CD4-positive, alpha-beta T cell treated with Interferon gamma for 1 hour (primary cell): ENCODE measurements around the gene CDH15.
A peak's percentile ranks its signal among the peaks of the same experiment; 100 is the strongest.
"Not testable (repeated sequence)": the region's sequence is repeated elsewhere in the genome, so short reads cannot be mapped to it uniquely, and the experiment has no call there.

ENCODE experiments used
- DNase-seq: peaks from one replicate; pipeline ENCODE4 v3.0.0-alpha.2; 2020

Gene CDH15

DNA sequence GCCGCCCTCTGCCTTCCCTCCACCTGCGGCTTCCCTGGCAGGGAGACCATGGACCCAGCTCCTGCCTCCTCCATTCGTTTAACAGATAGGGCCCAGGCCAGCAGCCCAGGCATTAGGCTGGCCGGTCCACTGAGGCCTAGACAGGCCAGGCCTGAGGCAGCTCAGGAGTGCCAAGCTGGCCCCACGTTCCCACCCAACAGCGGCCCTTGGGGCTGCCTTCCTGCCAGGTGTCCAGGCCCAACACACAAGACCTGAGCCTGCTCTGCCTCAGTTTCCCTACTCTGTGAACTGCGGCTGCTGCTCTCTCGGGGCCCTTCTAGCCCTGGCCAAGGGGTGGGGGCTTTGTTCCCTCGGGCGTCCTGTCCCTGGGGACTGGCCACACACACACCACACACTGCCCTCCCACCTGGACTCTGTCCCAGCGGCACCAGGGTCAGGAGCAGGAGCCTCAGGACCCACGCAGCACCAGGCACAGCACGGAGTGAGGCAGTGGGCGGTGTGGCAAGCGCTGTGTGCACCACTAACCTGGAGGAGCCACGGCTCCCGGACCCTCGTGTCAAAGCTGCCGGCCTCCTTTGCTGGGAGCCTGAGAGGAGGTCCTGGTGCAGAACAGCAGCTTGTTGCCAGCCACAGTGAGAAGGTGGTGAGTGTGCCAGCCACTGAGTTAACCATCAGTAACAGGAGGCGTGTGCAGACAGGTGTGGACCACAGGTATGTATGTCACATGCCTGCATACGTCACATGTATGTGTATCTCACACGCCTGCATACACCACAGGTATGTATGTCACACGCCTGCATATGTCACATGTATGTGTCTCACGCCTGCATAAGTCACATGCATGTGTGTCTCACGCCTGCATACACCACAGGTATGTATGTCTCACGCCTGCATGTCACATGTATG is 14.6 kb upstream of the CDH15 start:
- DNase-seq: no peak

- no peak for DNase-seq
Measured at GRCh38 chr16:89157778-89158177, 13.8 kb upstream of the CDH15 start.

DNA sequence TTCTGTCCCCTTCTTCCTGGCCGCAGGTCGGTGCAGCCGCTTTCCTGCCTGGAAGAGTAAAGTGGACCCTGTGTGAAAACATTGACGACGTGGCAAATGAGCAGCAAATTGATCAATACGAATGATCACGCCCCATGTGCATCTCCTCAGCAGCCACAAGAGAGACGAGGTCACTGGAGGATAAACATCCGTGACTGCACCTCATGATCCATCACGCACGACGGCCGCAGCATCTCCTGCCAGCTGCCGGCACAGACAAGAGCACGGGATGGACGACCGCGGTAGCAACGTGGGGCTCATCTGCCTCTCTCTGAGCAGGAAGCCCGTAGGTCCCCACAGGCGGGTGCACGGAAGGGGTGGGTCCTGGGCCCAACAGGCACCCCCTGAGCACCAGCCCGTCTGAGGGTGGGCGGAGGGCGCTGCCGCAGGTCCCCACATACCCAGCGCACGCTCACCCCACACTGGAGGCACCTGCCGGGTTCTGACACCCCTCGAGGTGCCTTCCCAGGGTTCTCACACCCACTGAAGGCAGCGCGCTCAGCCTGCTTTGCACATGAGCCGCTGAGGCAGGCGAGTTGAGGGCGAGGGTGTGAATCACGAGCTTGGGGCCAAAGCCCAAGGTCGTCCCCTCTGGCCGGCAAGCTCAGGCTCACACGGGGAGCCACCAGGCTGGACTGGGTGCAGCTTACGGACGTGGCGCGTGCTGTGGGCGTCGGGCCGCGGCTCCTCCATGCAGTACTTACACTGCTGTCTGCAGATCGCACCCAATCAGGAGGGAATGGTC is 12.3 kb upstream of the CDH15 start:
- DNase-seq: no peak

DNA sequence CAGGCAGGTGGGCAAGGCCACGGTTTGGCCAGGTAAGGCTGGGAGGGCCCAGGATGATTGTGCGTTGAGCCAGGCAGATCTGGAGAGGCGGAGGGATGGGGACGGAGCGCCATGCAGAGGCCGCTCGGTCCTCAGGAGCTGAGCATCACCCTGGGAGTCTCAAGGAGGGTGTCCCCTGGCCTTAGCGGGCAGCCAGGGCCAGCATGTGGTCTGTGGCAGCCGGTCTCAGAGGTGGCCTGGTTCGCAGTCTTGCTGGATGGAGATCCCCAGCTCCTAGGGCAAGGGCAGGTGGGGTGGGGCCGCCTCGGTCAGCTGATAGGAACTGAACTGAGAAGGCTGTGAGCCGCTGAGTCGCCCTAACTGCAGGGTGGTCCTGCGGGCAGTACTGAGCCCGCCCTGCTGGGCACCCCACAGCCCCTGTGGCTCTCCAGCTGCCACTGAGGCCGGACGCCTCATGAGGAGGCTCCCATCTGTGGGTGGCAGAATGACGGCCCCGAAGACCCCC is 11.6 kb upstream of the CDH15 start:
- no peak for DNase-seq

- DNase-seq: no peak
Measured at GRCh38 chr16:89160977-89161701, 10.4 kb upstream of the CDH15 start.

DNA sequence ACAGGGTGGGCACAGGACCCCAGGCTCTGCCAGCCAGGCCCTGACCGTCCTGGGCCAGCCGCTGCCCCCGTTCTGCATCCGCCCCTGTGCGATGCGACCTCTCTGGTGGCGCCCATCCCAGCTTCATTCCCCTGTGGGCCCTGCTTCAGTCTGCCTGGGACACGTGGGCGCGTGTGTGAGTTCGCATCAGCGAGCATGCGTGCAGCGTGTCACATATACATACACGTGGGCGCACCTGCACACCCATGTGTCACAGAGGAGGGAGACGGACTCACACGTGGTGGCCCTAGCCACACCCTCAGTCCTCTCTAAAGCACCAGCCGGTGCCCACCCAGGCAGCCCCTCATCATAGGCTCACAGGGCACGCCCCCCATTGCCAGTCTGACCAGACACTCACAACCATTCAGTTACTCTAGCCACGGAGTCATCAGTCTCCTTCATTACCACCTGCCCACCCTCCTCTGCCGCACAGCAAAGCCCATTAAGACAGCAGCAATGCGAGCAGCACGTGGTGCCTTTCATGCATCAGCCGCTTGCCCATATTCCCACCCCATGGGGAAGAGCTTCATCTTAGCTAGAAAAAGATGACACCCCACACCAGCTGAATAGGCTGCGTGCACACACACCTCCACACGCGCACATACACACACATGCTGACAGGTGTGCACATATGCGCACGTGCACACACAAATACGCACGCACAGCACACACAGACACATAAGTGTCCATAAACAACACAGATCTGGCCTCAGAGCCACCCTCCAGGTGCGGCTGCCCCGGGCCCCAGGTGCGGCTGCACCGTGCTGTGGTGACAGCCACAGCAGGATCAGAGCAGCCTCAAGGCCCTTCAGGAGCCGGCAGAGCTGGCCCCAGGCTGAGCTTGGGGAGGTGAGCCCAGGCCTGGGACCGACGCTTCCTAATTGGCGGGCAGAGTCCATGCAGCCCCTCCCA is 9.5 kb upstream of the CDH15 start:
- no peak for DNase-seq

DNA sequence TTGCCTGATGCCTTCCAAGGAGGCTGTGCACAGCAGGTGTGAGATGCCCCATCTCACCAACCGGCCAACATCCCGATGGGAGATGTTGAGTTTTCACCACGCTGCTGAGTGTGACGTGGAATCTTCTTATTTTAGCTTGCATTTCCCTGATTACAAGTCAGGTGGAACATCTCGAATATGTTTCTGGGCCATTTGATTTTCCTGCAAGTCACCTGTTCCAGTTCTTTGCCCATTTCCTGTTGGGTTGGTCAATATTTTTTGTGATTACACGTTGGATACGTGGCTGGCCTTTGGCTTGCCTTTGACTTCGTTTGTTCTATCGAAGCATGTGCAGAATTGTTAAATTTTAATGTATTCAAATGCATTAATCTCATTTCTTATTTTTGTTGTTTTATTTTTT is 8.3 kb upstream of the CDH15 start:
- no peak for DNase-seq

DNA sequence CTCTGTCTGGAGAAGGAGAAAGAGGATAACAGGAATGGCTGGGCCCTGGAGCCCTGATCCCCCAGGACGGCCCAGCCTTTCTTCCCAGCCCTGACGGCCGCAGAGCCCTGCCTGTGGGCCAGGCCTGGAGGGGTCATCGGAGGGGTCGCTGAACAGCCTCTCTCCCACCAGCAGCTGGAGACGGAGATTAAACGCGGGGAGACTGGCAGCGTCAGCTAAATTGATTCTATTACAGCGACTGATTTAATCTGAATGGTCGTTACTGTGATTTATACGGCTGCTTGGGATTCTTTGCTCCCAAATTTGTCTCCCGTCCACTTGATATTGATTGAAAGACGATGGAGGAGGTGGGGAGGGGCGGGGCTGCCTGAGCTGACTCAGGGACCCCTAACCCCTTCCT is 7.1 kb upstream of the CDH15 start:
- DNase-seq: no peak

DNA sequence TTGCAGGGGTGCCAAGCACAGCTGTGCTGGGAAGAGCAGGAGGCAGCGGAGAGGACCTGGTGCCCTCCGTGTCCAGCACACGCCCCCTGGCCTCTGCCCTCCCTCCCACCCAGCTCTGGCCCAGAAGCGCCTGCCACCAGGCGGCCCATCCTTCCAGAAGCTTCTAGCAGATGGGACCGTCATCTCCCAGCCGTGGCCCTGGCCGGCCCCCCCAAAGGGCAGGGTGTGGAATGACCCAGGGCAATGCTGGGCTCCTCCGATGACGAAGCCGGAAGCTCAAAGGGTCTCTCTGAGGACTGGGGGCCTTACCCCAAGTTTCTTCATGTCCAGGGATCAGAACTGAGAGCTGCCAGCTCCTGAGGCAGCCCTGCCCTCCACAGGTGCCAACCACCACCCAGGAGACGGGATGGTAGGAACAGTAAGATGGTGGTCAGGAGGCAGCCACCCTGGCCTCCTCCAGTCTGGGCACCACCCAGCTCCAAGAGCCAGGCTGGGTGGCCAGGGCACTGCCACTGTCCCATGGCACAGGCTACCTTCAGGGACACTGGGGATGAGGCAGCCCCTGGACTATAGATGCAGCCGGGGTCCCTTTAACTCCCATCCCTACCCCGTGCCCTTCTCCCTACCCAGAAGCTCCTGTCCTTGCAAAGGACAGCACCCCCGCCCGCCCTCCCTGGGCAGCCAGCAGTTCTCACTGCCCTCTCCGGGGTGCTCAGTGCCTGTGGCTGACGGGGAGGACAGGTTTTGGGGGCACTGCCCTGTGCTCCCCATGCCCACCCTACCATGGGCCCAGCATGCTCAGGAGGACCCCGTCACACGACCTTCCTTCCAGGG is 6.5 kb upstream of the CDH15 start:
- no peak for DNase-seq

GRCh38 chr16:89165681-89165979 is 5.9 kb upstream of the CDH15 start:
- DNase-seq: not testable (repeated sequence)

DNA sequence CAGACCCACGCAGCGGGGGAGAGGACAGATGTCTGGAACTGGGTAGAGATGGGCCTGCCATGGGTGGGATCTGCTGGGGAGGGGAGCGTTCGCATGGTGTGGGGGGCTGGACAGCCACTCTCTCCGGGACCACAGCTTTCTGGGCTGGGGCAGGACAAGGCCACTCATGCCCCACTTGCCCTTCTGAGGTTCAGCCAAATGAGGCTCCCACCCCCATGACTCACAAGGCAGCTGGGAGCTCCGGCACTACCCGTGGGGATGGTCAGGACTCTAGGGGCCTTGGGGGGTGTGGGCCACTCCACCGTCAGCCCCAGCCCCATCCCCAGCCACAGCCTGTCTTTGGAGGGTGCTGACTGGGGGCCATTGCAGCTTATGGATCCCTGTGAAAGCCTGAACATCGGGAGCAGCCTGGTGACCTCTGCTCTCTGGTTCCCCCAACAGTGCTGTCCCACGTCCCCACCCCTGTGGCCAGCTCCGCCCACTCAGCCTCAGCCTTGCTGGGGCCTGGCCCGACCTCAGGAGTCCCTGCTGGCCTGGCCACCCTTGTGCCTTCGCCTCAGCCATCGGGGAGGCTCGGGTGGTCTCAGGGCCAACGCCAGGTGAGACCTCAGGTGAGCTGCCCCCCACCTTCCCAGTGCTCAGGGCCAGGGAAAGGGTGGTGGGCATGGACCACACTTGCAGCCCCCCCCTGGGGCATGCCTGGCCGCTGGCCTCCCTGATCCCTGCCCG is 4.7 kb upstream of the CDH15 start:
- no peak for DNase-seq

GRCh38 chr16:89167425-89167941 is 4.1 kb upstream of the CDH15 start:
- peak; percentile 79 for DNase-seq

DNA sequence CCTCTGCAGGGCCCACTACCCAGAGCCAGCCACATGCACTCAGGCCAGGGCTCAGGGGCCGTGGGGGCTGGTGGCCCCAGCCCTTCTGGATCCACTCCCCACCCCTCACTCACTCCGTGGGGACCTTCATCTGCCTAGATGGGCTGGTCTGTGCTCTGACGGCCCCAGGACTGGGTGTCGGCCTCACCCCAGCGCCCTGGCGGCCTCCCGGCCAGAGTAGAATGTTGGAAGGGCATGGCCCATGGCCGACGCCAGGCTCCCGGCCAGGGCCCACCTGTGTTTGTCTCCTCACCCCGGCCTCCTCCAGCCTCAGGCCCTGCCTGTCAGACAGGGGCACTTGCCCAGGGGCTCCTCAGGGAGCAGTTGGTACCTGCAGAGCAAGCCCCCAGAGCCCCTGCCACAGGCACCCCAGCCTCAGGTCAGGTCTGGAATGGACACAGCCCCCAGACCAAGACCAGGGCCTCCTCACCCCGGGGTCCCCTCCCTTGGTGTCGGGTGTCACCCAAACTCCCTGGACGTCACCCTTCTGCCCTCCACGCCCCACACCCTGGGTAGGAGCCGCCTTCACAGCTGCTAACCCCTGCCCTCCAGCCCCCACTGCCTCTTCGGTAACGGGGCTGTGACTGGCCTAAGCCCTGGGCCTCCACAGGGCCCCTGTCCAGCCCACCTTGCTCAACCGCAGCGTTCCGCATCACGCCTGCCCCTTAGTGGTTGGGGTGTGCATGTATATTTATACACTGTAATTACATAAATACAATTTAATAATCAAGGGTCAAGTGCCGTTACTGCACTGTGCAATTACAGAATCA is 3.0 kb upstream of the CDH15 start:
- DNase-seq: no peak

GRCh38 chr16:89169778-89170177 is 1.8 kb upstream of the CDH15 start:
- no peak for DNase-seq

GRCh38 chr16:89170346-89171215 is 967 bp upstream of the CDH15 start:
- no peak for DNase-seq

DNA sequence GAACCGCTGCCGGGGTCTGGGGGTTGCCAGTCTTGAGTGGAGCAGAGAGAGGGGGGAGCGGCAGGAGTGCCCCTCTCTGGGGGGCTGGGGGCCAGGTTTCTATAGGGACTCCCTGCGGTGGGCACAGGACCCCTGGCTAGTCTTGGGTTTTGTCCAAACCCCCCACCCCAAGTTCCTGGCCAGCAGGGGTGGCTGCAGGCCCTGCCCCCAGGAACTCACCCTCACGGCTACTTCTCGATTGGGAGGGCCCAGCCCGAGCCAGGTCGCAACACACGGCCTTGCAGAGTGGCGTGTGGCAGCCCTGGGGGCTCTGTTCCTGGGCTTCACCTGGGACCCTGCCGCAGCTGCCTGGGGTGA is 601 bp downstream of the CDH15 start:
- DNase-seq: no peak

DNA sequence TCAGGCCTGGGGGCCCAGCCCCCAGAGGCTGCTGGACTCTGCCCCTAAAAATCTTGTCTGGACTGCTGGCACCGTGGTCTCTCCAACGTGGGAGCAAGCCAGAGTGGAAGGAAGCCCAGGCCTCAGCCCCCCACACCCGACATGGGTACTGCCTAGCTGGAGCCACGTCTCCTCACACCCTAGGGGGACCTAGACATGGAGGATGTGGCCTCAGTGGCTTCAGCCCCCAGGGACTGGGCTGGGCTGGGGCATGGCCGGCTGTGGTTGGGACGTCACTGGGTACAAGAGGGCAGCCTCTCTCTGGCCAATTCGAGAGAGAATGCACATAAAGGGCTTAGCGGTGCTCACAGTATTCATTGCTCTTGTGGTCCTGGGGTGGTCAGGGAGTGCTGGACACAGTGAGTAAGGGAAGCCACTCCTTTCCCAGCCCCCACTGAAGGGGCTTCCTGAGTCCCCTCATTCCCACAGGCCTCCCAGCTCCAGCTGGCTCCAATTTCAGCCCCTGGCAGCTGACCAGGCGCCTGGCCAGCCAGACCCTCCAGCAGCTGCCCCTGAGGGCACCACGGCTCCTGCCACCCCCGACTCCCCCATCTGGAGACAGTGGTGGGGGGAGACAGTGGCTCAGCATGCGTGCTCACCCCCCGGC is 1.1 kb downstream of the CDH15 start:
- DNase-seq: no peak
